ENCODE results near the gene SRPK1. TPM values are rescaled to one million over a fixed set of nuclear protein-coding genes. Genes with fewer than 3 reads are reported as not detected.

Gene SRPK1
- total and polyA plus RNA-seq, 8 donors, result 34.1 to 47.0 (median 39.5) TPM

DNA sequence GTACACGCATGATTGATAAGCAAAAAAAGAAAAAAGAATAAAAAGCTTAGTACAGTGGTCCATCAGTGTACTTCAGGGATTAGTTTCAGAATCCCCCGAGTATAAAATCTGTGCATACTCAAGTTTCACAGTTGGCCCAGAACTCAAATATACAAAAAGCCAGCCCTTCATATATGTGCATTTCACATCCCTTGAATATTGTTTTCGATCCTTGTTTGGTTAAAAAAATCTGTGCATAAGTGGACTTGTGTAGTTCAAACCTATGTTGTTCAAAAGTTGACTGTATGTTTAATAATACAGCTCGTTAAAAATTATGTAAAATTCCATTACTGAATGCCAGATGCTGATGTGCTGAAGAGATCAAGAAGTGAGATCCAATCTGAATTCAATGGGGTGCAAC lies 61.5 kb downstream of the SRPK1 start:
- no peak overlapping the region for H3K4me3 ChIP-seq
- intact Hi-C loops (cut with DNase I), result no loop called here
- H3K27me3 ChIP-seq, result no peaks in the 10 kb centered on the region
- H3K4me1 ChIP-seq, result no peaks in the 10 kb centered on the region
- TF ChIP-seq CTCF (IDR thresholded peaks at IDR 0.05), result no peak
- ATAC-seq (no peak), DNase-seq (no peak)
- no peak overlapping the region for H3K27ac ChIP-seq
- H3K36me3 ChIP-seq, result peaks cover 0 to 67% of the 10 kb centered on the region in 2 donors
- no peaks in the 10 kb centered on the region for H3K9me3 ChIP-seq

- no peak for TF ChIP-seq CTCF (IDR thresholded peaks at IDR 0.05)
- Histone ChIP-seq H3K4me1 (no peaks in the 10 kb centered on the region), H3K27ac (no peak overlapping the region), H3K9me3 (no peaks in the 10 kb centered on the region), H3K36me3 (peaks cover 0 to 72% of the 10 kb centered on the region in 2 donors), H3K27me3 (no peaks in the 10 kb centered on the region), H3K4me3 (no peak overlapping the region)
- intact Hi-C loops (cut with DNase I), result no loop called here
- ATAC-seq (no peak), DNase-seq (no peak)
Measured at GRCh38 chr6:35857853-35858252, 63.0 kb downstream of the SRPK1 start.

DNA sequence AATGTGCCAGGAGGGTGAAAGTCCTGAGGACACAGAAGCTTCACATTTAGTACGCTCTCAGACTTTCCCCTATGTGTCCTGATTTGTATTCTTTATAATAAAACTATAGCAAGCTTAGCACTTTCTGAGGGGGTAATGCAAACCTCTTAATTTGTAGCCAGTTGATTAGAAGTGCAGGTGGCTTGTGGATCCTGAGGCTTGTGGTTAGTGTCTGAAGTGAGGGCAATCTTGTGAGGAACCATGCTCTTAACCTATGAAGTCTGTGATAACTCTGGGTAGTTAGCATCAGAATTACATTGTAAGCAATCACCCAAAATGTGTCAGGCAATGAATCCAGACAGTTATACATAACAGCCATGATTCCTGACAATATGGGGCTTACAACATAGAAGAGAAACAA lies 64.6 kb downstream of the SRPK1 start:
- peaks cover 0 to under 1% of the 10 kb centered on the region in 2 donors for H3K4me1 ChIP-seq
- ATAC-seq (no peak), DNase-seq (no peak)
- H3K9me3 ChIP-seq, result no peaks in the 10 kb centered on the region
- intact Hi-C loops (cut with DNase I), result no loop called here
- TF ChIP-seq CTCF (IDR thresholded peaks at IDR 0.05), result no peak
- peaks cover 0 to 75% of the 10 kb centered on the region in 2 donors for H3K36me3 ChIP-seq
- H3K27me3 ChIP-seq, result no peaks in the 10 kb centered on the region
- H3K4me3 ChIP-seq, result no peak overlapping the region
- no peak overlapping the region for H3K27ac ChIP-seq

GRCh38 chr6:35852994-35853393 lies 67.9 kb downstream of the SRPK1 start:
- no peak for TF ChIP-seq CTCF (IDR thresholded peaks at IDR 0.05)
- no peak overlapping the region for H3K4me3 ChIP-seq
- ATAC-seq (no peak), DNase-seq (no peak)
- no peak overlapping the region for H3K27ac ChIP-seq
- H3K4me1 ChIP-seq, result peaks cover 0 to 9% of the 10 kb centered on the region in 2 donors
- H3K9me3 ChIP-seq, result peaks cover 0 to 4% of the 10 kb centered on the region in 2 donors
- H3K36me3 ChIP-seq, result peaks cover 0 to 67% of the 10 kb centered on the region in 2 donors
- intact Hi-C loops (cut with DNase I), result no loop called here
- H3K27me3 ChIP-seq, result no peaks in the 10 kb centered on the region

DNA sequence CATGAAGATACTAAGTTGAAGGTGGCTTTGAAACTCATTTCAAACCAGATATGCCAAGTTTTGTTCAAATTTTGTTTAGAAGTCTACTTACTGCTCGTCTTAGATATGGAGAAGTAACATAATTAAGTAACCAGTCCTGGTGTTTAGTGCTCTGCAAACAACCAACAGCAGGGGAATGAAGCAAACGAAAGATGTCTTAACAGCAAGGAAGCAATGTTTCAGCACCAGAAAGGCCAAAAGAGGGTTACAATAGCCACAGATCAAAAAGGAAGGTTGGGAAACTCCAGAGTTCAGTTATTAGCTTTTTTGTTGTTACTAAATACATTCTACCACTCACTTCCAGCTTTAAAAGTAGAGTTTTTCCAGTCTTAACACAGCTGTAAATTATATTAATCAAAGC lies 70.7 kb downstream of the SRPK1 start:
- intact Hi-C loops (cut with DNase I), result no loop called here
- H3K4me3 ChIP-seq, result no peak overlapping the region
- DNase-seq (no peak), ATAC-seq (no peak)
- peaks cover 0 to 9% of the 10 kb centered on the region in 2 donors for H3K4me1 ChIP-seq
- no peak for TF ChIP-seq CTCF (IDR thresholded peaks at IDR 0.05)
- peak overlapping the region in 1 of 2 donors; percentile 75 for H3K27ac ChIP-seq
- H3K27me3 ChIP-seq, result no peaks in the 10 kb centered on the region
- H3K36me3 ChIP-seq, result peaks cover 0 to 58% of the 10 kb centered on the region in 2 donors
- peaks cover 0 to 4% of the 10 kb centered on the region in 2 donors for H3K9me3 ChIP-seq

Data from left lung (tissue), 10 donors.